Mucosa of stomach (tissue), 1 donor: ENCODE measurements around the gene MTCH2.
A peak's percentile ranks its signal among the peaks of the same experiment; 100 is the strongest.
"Not testable (repeated sequence)": the region's sequence is repeated elsewhere in the genome, so short reads cannot be mapped to it uniquely, and the experiment has no call there.

Experiments used
- H3K27me3 ChIP-seq: one replicate; pipeline ENCODE4 v1.7.0; 2013; ENCODE audit warnings: mild to moderate bottlenecking, low read length; ENCODE audit not compliant: control insufficient read depth, insufficient read depth
- H3K36me3 ChIP-seq: one replicate; pipeline ENCODE4 v1.7.0; 2013; ENCODE audit warnings: low read length; ENCODE audit not compliant: control insufficient read depth, insufficient read depth
- H3K4me1 ChIP-seq: one replicate; pipeline ENCODE4 v1.7.0; 2013; ENCODE audit warnings: mild to moderate bottlenecking, low read length; ENCODE audit not compliant: control insufficient read depth, insufficient read depth
- H3K4me3 ChIP-seq: one replicate; pipeline ENCODE4 v1.7.0; 2013; ENCODE audit warnings: low read length
- H3K9ac ChIP-seq: one replicate; pipeline ENCODE4 v1.7.0; 2013; ENCODE audit warnings: mild to moderate bottlenecking, low read length, moderate library complexity
- H3K9me3 ChIP-seq: one replicate; pipeline ENCODE4 v1.7.0; 2013; ENCODE audit warnings: mild to moderate bottlenecking, low read length, moderate library complexity; ENCODE audit not compliant: control insufficient read depth
- donor health status: Pancreatic carcinoma.

MTCH2 gene

DNA sequence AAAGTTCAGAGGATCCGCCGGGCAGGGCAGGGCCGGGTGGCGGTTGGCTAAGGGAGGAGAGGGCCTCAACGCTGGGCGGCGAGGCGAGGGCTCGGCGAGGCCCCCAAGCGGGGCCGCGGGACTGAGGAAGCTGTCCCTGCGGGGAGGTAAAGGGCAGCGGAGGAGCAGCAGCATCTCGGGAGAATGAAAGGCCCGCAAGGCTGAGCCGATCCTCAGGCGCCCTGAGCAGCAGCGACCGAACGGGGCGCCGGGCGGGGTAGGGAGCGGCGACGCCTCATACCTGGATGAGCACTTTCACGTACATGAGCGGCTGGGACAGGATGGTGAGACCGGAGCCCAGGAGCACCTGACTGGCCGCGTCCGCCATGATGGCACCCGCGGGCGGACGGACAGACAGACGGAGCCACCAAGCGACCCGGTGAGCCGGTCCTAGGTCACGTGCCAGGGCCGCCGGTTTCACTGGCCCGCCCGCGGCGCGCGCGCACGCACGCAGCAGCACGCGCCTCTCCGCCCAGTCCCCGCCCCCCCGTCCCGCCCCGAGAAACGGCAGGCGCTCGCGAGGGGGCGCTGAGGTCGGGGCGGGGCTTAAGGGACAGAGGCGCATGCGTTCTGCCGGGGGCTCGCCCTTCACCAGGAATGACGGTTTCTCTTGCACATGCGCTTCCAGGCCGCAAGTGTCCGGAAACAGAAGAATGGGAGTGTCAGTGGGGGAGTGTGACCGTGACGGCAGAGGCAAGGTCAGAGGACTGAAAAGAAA is at the start of gene MTCH2:
Gene MTCH2, minus strand, starts transcription at position 461 of the 757 bp plus-strand sequence. Its CDS starts 94 bp downstream, at position 367.
- Histone ChIP-seq H3K36me3 (no peaks in the 10 kb centered on the region), H3K9ac (peak within 1 kb of the TSS; percentile 92), H3K9me3 (no peaks in the 10 kb centered on the region), H3K27me3 (no peaks in the 10 kb centered on the region), H3K4me3 (peak within 1 kb of the TSS; percentile 72), H3K4me1 (no peaks in the 10 kb centered on the region)

DNA sequence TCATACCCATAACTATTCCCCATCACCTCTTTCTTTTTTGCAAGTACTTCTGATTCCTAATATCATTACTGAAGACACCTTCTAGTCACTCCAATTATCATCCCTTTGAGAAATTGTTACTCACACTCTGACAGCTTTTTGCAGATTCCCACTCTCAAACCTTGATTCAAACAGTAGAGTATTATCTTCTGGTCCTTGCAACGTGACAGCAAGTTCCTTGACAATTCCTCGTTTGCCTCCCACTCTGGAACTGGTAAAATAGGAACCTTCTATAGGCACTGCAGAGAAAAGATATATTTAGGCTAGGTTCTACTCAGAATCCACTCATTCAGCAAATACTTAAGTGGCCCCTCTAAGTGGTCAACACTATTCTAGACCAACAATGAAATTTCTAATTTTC is 49.6 kb upstream of the MTCH2 start:
- Histone ChIP-seq H3K4me1 (no peaks in the 10 kb centered on the region), H3K9ac (no peak overlapping the region), H3K27me3 (no peaks in the 10 kb centered on the region), H3K4me3 (no peak overlapping the region), H3K36me3 (no peaks in the 10 kb centered on the region), H3K9me3 (no peaks in the 10 kb centered on the region)

DNA sequence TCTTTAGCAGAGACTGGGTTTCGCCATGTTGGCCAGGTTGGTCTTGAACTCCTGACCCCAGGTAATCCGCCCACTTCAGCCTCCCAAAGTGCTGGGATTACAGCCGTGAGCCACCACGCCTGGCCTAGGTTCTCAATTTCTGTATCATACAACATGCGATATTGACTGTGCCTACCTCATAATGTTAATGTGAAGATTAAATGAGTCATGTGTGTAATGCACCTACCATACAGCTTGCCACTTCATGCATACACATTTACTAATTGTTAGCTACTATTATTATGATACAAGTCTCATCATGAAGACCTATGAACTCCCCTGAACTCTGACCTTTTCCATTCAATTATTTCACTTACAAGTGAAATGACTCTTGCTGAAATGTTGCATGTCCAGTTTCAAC is 47.1 kb upstream of the MTCH2 start:
- H3K9ac ChIP-seq, result no peak overlapping the region
- H3K4me3 ChIP-seq, result no peak overlapping the region
- H3K9me3 ChIP-seq, result no peaks in the 10 kb centered on the region
- H3K36me3 ChIP-seq, result no peaks in the 10 kb centered on the region
- no peaks in the 10 kb centered on the region for H3K27me3 ChIP-seq
- H3K4me1 ChIP-seq, result no peaks in the 10 kb centered on the region

- Histone ChIP-seq H3K9ac (no peak overlapping the region), H3K27me3 (no peaks in the 10 kb centered on the region), H3K4me3 (no peak overlapping the region), H3K9me3 (no peaks in the 10 kb centered on the region), H3K4me1 (no peaks in the 10 kb centered on the region), H3K36me3 (no peaks in the 10 kb centered on the region)
These were observed 46.6 kb upstream of the MTCH2 start for GRCh38 chr11:47688991-47689390.

- Histone ChIP-seq H3K9ac (no peak overlapping the region), H3K4me3 (no peak overlapping the region), H3K27me3 (no peaks in the 10 kb centered on the region), H3K4me1 (no peaks in the 10 kb centered on the region), H3K9me3 (no peaks in the 10 kb centered on the region), H3K36me3 (no peaks in the 10 kb centered on the region)
These were observed 45.8 kb upstream of the MTCH2 start for GRCh38 chr11:47688111-47688510.

DNA sequence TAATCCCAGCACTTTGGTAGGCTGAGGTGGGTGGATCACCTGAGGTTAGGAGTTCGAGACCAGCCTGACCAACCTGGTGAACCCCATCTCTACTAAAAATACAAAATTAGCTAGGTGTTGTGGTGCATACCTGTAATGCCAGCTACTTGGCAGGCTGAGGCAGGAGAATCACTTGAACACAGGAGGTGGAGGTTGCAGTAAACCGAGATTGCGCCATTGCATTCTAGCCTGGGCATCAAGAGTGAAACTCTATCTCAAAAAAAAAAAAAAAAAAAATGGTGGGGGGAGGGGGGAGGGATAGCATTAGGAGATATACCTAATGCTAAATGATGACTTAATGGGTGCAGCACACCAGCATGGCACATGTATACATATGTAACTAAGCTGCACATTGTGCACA is 44.3 kb upstream of the MTCH2 start:
- not testable (repeated sequence) for H3K9ac ChIP-seq, H3K36me3 ChIP-seq, H3K4me1 ChIP-seq, H3K9me3 ChIP-seq, H3K27me3 ChIP-seq, H3K4me3 ChIP-seq

- Histone ChIP-seq H3K27me3 (no peaks in the 10 kb centered on the region), H3K9me3 (no peaks in the 10 kb centered on the region), H3K4me1 (peaks cover 5% of the 10 kb centered on the region), H3K9ac (no peak overlapping the region), H3K36me3 (no peaks in the 10 kb centered on the region), H3K4me3 (no peak overlapping the region)
These were observed 43.8 kb upstream of the MTCH2 start for GRCh38 chr11:47686151-47686550.

DNA sequence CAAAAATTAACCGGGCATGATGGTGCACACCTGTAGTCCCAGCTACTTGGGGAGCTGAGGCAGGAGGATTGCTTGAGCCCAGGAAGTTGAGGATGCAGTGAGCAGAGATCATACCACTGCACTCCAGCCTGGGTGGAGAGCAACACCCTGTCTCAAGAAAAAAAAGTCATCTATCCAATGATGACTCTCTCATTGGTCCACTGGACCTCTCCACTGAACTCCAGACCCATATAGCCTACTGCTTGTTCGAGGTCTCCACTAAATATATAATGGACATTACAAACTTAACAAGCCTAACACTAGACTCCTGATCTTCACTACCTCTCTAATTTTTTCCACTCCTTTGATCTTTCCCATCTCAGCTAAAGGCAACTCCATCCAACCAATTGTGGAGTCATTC is 33.5 kb upstream of the MTCH2 start:
- H3K4me1 ChIP-seq, result no peaks in the 10 kb centered on the region
- no peaks in the 10 kb centered on the region for H3K36me3 ChIP-seq
- no peak overlapping the region for H3K9ac ChIP-seq
- no peaks in the 10 kb centered on the region for H3K27me3 ChIP-seq
- no peaks in the 10 kb centered on the region for H3K9me3 ChIP-seq
- no peak overlapping the region for H3K4me3 ChIP-seq

- Histone ChIP-seq H3K36me3 (no peaks in the 10 kb centered on the region), H3K9ac (no peak overlapping the region), H3K4me1 (no peaks in the 10 kb centered on the region)
These were observed 29.9 kb upstream of the MTCH2 start for GRCh38 chr11:47672283-47672730.

GRCh38 chr11:47669856-47670255 is 27.5 kb upstream of the MTCH2 start:
- no peaks in the 10 kb centered on the region for H3K27me3 ChIP-seq
- no peaks in the 10 kb centered on the region for H3K36me3 ChIP-seq
- no peaks in the 10 kb centered on the region for H3K9me3 ChIP-seq
- H3K4me1 ChIP-seq, result no peaks in the 10 kb centered on the region
- H3K4me3 ChIP-seq, result no peak overlapping the region
- H3K9ac ChIP-seq, result no peak overlapping the region

More at GRCh38 chr11:47672283-47672730, 29.9 kb upstream of the MTCH2 start:
- no peaks in the 10 kb centered on the region for H3K27me3 ChIP-seq
- no peak overlapping the region for H3K4me3 ChIP-seq
- H3K9me3 ChIP-seq, result no peaks in the 10 kb centered on the region

DNA sequence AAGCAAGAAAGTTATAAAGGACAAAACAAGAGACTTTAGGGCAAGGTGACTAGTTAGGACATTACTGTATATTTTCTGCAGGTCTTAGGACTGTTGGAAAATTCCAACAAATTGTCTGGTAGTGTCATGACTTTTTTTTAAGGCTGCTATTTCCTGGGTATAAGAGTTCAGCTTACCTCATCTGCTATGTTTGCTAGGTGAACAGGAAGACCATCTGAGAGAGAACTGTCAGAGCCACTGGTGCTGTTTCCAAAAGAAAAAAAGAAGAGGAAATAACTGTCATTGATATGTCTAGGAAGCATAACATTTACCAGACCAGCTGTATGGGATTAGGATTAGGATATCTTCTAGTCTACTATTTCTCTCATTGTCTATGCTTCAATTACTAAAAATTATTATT is 26.3 kb upstream of the MTCH2 start:
- Histone ChIP-seq H3K27me3 (no peaks in the 10 kb centered on the region), H3K4me1 (no peaks in the 10 kb centered on the region), H3K4me3 (no peak overlapping the region), H3K9me3 (no peaks in the 10 kb centered on the region), H3K9ac (no peak overlapping the region), H3K36me3 (no peaks in the 10 kb centered on the region)

- Histone ChIP-seq H3K9me3 (no peaks in the 10 kb centered on the region), H3K36me3 (no peaks in the 10 kb centered on the region), H3K27me3 (no peaks in the 10 kb centered on the region), H3K4me1 (no peaks in the 10 kb centered on the region), H3K4me3 (no peak overlapping the region), H3K9ac (no peak overlapping the region)
These were observed 25.2 kb upstream of the MTCH2 start for GRCh38 chr11:47667555-47667954.

DNA sequence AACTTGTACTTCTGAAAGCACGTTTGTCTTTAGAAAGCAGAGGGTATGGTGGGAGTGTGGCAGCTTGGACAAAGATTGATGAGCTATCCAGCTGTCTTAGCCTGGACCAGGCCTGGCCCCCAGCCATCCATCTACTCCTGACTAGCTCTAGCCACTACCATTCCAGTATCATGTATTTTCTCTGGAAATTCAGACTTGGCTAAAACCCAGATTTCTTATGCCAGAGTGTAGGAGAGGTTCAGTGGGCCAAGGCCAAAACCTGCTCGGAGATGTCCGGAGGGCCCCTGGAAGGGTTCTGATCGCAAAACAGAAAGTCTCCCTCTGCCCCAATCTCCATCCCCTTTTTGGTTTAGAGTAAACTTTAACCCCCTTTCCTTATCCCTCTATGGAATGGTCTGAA is 24.8 kb upstream of the MTCH2 start:
- Histone ChIP-seq H3K27me3 (no peaks in the 10 kb centered on the region), H3K9ac (no peak overlapping the region), H3K4me1 (no peaks in the 10 kb centered on the region)

More for the DNA sequence above, 24.8 kb upstream of the MTCH2 start:
- Histone ChIP-seq H3K4me3 (no peak overlapping the region), H3K36me3 (no peaks in the 10 kb centered on the region), H3K9me3 (no peaks in the 10 kb centered on the region)
